Activated CD4-positive, CD25-positive, alpha-beta regulatory T cell treated with anti-CD3 and anti-CD28 coated beads, Interleukin-2, amount 50 U/mL, for 72 hours (primary cell): ENCODE data around the gene PDE4D.
"Not testable (repeated sequence)": the region's sequence is repeated elsewhere in the genome, so short reads cannot be mapped to it uniquely, and the experiment has no call there.

Experiments used
- DNase-seq: peaks from one replicate; pipeline ENCODE4 v3.0.0; 2021

PDE4D gene

DNA sequence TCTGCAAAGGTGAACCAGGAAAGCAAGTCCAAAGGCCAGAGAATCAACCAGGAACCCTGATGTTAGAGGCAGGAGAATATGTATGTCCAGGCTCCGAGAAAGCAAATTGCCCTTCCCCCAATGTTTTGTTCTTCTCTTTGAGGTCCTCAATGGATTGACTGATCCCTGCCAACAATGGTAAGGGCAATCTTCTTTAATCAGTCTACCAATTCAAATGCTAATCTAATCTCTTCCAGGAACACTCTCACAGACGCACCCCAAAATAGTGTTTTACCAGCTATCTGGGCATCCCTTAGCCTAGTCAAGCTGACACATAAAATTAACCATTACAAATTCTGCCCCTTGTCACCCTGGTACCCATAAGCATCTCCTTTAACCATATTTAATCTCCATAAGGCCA, 912.6 kb downstream of the PDE4D start:
- no peak for DNase-seq

GRCh38 chr5:58979090-58979489, 914.4 kb downstream of the PDE4D start:
- no peak for DNase-seq

DNA sequence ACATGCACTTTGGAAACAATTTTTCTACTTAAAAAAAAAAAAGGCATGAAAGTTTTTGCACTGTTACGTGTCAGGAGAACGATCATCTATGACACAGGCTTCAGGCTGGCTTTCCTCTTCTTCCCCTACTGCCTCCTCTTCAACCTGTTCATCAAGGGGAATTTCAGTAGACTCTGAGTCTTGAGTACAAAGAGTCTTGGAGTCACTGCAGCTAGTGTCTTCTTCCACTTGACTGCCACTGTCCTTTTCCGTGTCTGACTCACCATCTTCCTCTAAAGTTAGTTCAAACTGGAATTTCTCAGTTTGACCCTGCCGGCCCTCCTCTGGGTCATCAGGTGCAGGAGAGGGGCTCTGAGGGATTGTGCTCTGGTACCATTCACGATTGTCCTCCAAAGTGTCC, 918.9 kb downstream of the PDE4D start:
- DNase-seq = no peak

DNA sequence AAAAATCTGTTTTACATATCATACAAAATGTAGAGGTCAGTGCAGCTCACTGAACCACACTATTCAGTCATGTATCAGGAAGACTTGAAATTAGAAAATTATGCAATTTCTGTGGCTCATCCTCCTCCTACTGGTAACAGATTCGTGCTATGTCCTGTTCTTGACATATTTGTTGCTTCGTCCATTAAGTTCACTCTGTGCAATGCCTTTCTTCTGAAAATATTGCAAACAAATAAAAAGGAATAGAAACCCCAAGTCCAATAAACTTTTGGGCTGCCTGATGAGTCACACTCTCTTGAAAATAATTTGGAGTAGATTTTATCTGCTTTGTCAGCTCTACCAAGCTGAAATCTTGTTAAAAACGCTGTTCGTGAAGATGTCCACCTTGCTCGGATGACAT, 919.4 kb downstream of the PDE4D start:
- no peak for DNase-seq

DNA sequence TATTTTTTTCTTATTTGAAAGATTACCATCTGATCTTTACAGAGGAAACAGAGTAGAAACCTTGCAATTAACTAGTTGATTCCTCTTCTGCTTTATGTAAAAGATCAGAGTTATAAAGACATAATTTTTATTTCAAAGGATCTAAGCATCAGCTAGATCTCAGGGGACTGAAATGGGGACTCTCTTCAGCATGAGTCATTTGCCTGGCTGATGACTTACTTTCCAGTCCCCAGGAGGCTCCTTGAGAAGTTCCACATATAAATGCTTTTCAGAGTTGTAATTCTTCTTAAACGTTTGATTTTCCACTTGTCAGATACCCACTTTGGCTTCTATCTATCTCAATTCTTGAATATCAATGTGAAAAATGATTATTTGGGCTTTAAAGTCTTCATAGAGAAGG, 921.2 kb downstream of the PDE4D start:
- no peak for DNase-seq

DNA sequence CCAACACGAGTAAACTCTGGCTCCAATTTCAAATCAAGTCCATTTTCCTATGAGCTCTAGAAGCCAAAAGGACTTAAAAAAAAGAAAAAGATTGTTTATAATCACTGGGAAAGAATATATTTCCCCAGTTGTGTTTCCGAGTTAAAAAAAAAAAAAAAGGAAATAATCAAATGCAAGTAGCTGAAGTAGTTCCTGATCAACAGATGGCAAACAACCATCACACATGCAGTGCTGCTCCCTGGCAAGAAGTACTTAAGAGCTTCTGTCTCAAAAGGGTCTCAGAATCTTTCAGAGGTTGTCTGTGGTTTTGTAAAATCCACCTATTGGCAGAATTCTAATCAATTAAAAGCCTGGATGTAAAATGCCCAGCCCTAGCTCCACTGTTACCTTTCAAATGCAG, 922.8 kb downstream of the PDE4D start:
- DNase-seq = no peak

- no peak for DNase-seq
Observed at GRCh38 chr5:58969795-58970194, 923.7 kb downstream of the PDE4D start.

DNA sequence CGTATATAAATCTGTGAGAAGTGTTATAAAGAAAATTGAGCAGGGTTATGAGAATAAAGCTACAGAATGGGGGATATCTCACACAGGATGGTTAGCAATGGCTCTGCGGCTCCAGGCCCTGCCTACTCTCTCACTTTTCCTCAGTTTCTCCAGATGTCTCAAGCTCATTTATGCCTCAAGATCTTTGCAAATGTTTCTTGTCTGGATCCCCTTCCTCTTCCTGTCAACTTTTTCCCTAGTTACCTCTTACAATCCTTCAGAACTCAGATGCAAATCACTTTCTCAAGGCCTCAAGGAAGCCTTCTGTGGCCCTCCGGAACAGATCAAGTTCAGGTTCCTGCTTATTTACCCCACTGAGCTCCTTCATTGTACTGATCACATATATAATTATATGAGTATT, 924.3 kb downstream of the PDE4D start:
- no peak for DNase-seq

GRCh38 chr5:58968350-58968749, 925.2 kb downstream of the PDE4D start:
- no peak for DNase-seq

- no peak for DNase-seq
Observed at GRCh38 chr5:58967597-58968281, 925.8 kb downstream of the PDE4D start.

GRCh38 chr5:58965677-58966414, 927.7 kb downstream of the PDE4D start:
- no peak for DNase-seq

DNA sequence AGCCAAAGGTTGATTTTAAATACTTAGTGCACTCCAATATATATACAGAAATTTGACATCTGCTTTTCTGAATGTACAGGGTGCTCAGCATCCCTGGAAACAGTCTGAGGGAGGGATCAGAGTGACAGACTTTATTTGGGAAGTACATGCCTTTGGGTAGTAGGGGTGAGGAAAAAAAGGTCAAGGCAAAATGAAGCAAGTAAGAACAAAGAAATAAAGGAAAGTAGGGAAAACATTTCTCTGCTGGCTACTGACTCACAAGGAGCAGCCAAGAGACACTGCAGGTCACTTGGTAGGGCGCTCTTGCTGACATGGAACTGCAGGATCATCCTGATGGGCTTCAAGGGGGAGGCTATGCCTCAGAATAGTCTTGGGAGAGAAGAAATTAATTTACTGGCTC, 929.7 kb downstream of the PDE4D start:
- no peak for DNase-seq

DNA sequence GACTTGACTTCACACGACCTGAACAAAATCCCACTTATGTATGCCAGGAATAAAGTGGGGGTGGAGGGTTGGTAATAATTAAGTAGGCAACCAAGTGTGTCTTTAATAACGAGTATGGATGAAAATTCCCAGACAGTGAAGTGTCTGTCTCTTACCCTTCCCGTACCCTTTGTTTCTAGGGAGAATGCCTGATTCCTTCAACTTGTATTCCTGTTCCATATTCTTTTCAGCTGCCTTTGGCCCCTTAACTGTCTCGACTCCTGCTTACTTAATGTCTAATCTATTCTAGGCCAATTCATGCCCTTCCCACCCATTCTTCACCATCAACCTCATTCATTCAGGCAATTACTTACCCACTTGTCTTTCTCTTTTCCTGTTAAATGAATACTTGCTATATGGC, 930.2 kb downstream of the PDE4D start:
- no peak for DNase-seq

DNA sequence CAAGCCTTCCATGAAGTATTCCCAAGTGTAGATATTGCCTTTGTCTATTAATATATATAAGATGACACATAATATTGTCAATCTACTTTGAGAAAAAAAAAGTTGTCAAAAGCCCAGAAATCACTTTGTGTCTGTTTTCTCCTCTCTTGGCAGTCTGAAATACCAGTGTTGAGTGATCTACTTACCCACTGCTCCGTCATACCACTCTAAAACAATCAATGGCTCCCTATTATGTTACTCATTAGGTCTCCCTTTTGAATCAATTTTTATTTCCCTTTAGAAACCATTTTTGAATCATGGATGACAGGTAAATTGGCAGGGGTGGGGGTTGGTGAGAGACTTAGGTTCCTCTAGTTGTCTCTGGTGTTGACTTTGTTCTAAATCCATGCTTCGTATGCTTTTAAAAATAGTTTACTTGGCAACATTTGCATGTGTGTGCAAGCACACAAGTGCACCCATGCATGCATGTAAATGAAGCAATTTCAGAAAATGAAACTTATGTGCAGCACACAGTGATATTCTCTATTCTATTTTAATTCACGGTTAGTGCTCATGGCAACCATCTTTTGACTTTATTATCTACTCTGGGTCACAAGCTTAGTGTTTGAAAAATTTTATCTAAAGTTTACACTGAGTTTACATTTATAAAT, 931.8 kb downstream of the PDE4D start:
- DNase-seq = no peak

- DNase-seq = no peak
Observed at GRCh38 chr5:58958701-58959100, 934.8 kb downstream of the PDE4D start.

DNA sequence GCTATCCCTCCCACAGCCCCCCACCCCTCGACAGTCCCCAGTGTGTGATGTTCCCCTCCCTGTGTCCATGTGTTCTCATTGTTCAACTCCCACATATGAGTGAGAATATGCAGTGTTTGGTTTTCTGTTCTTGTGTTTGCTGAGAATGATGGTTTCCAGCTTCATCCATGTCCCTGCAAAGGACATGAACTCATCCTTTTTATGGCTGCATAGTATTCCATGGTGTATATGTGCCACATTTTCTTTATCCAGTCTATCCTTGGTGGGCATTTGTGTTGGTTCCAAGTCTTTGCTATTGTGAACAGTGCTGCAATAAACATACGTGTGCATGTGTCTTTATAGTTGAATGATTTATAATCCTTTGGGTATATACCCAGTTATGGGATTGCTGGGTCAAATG, 940.3 kb downstream of the PDE4D start:
- DNase-seq = not testable (repeated sequence)

DNA sequence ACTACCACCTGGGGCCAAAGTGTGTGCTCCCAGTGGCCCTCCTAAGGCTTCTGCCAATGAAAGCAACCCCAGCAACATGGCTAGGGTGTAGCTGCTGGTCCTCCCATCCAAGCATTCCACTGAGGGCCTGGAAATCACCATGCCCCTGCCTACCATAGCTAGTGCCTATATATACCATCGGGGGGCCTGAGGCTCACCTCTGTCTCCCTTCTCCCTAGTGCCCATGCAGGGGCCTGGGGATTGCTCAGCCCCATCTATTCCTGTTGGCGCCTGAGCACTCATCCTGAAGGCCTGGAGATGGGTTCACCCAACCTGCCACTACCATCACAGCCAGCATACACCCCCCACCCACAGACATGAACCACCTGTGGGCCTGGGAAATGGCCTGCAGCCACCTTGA, 943.3 kb downstream of the PDE4D start:
- no peak for DNase-seq

DNA sequence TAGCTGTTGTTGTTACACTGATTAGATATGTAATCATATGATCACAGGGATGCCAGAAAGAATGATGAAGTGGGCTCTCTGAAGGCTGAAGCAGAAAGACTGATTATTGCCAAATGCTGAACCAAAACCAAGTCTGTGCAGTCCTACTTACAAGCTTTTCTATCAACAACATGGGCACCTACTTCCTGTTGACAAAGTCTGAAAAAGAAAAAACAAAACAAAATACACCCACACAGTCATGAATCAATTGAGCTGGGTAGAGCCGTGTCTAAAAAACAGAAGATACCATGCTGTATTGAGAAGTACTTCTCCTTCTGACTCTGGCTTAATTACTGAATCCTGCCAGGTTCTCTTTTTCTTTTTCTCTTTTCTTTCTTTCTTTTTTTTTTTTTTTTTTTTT, 947.3 kb downstream of the PDE4D start:
- no peak for DNase-seq

- no peak for DNase-seq
Observed at GRCh38 chr5:58944221-58944620, 949.3 kb downstream of the PDE4D start.

DNA sequence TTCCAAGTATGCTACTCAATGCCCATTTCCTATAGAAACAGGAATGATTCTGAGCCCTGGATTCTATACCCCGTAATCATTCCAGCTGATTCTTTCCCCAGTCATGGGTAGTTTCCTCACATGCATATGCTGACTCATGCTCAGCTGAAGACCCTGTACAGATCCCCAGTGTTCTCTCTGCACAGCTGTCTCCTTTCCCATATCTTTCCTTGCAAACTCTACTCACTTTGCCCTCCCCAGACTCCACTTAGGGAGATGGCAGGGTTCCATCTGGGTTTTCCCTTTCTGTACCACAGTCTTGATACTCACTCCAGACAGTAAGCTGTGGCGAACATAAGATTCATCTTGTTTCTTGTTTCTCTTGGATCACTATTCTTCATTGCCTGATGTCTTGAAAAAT, 953.1 kb downstream of the PDE4D start:
- no peak for DNase-seq

GRCh38 chr5:58939664-58940063, 953.9 kb downstream of the PDE4D start:
- DNase-seq = no peak

DNA sequence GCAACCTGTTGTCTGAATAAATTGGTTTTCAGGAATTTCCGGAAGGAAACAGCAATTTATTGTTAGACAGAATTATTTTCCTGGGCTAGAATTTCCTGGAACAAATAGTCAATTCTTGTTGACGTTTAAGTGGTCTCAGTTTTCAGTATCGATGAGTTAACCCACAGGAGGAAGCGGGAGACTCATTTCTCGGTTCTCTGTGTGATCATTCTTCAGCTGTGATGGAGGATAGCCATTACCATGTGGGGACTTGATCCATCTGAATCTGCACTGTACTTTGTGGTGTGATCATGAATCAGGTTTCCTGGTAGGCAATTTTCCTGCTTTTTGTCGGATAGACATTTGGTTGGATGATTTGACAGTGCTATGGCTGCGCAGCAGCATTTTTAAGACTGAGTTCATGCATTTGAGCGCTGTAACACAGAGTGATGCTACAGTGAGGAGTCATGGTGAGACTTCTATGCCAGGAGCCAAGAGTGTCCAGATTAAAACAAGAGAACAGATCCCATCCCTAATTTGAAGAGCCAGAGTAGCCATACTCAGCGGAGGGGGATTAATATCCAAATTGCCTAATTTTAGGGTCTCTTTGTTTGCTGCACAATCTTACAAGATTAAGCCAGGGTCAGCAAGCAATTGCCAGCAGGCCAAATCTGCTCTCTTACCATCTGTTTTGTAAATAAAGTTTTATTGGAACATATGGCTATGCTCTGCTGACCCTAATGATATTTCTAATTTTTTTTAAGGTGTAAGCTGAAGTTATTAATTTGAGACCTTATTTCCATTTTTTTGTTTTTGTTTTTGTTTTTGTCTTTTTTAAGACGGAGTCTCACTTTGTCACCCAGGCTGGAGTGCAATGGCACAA, 954.7 kb downstream of the PDE4D start:
- no peak for DNase-seq

GRCh38 chr5:58937031-58937681, 956.4 kb downstream of the PDE4D start:
- no peak for DNase-seq
